Subcutaneous abdominal adipose tissue (tissue), 5 donors: ENCODE data around the gene SOD2.
"Not testable (repeated sequence)": the region's sequence is repeated elsewhere in the genome, so short reads cannot be mapped to it uniquely, and the experiment has no call there.

ENCODE experiments used
- H3K27ac ChIP-seq: one replicate; pipeline ENCODE4 v1.7.0; 2013; ENCODE audit warnings: low read depth, mild to moderate bottlenecking, inconsistent platforms, low read length, moderate library complexity
- H3K27me3 ChIP-seq, 5 donors: one replicate each; pipeline ENCODE4 v1.7.0; 2013; ENCODE audit warnings: low read length in 5 of 5, inconsistent platforms in 1 of 5; ENCODE audit not compliant: control insufficient read depth in 5 of 5, insufficient read depth in 4 of 5
- H3K36me3 ChIP-seq, 5 donors: one replicate each; pipeline ENCODE4 v1.7.0; 2013; ENCODE audit warnings: low read length in 5 of 5; ENCODE audit not compliant: control insufficient read depth in 5 of 5, insufficient read depth in 5 of 5
- H3K4me1 ChIP-seq, 5 donors: one replicate each; pipeline ENCODE4 v1.7.0; 2013; ENCODE audit warnings: low read length in 5 of 5, mild to moderate bottlenecking in 3 of 5, moderate library complexity in 1 of 5; ENCODE audit not compliant: control insufficient read depth in 5 of 5, insufficient read depth in 5 of 5
- H3K4me3 ChIP-seq, 5 donors: one replicate each; pipeline ENCODE4 v1.7.0; 2013; ENCODE audit warnings: low read length in 5 of 5, low read depth in 1 of 5
- H3K9ac ChIP-seq, 5 donors: one replicate each; pipeline ENCODE4 v1.7.0; 2013; ENCODE audit warnings: low read length in 5 of 5, mild to moderate bottlenecking in 4 of 5, moderate library complexity in 3 of 5
- H3K9me3 ChIP-seq, 5 donors: one replicate each; pipeline ENCODE4 v1.7.0; 2013; ENCODE audit warnings: low read length in 5 of 5; ENCODE audit not compliant: control insufficient read depth in 5 of 5
- donor health status: healthy.
- donor health status: healthy.
- donor health status: healthy.
- donor health status: healthy.
- donor health status: healthy.

SOD2 gene

DNA sequence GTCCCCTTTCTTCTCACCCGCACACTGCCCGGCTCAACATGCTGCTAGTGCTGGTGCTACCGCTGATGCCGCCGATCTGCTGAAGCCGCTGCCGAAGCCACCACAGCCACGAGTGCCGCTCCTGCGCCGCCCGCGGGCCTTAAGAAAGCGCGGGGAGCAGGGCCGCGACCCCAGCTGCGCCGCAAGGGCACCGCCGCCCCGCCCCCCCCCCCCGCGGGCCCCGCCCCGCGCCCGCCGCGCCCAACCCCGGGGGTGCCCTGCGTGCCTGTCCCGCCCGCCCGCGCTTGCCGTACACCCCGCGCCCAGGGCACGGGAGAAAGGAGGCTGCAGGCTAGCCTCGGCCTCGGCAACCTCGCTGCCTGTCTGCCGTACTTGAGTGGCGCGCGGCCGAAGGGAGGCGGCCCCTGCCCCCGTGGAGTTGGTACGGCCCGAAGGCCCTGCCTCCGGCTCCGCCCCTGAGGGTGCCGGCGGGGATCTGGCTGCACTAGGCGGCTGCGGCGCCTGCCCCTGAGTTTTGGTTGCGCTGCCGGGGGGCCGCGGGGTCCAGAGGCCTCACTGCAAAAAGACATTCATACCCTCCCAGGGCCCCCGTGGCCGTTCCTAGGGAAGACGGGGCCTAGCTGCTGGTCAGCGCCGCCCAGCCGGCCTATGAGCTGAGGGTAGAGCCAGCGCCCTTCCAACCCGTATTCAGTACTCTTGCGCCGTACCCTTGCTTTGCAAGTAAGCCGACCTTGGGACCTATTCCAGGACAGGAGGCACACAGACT, at the start of gene SOD2:
SOD2 (minus strand) TSS at position 114 of the 766 bp plus-strand sequence; CDS start at position 40, 74 bp downstream.
- H3K27me3 ChIP-seq, result no peaks in the 10 kb centered on the region
- peaks cover 3 to 41% (median 37%) of the 10 kb centered on the region in 5 donors for H3K4me1 ChIP-seq
- H3K36me3 ChIP-seq, result peaks cover 3 to 30% (median 15%) of the 10 kb centered on the region in 5 donors
- peak within 1 kb of the TSS; percentile 96 to 100 (median 100) for H3K9ac ChIP-seq
- no peaks in the 10 kb centered on the region for H3K9me3 ChIP-seq
- H3K4me3 ChIP-seq, result peak within 1 kb of the TSS; percentile 93 to 100 (median 99)
- H3K27ac ChIP-seq, result peak within 1 kb of the TSS; percentile 99

DNA sequence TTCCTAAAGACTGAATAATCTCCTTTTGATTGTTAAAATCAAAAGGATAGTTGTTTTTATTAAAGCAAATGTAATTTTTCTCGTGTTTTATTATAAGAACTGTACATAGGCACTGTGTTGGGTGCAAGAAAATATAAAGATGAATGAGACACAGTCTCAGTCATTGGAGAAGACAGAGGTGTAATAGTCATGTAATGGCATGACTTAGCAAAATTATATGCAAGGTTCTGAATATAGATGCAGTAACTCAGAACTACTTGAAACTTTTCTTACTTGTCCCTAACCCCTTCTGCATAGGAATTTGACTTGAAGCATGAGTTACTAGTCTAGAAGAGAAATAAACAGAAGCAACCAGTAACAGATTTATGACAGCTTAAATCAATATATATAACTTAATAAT, 49.1 kb upstream of the SOD2 start:
- peaks cover 57 to 87% (median 63%) of the 10 kb centered on the region in 5 donors for H3K36me3 ChIP-seq
- no peak overlapping the region for H3K27ac ChIP-seq
- H3K27me3 ChIP-seq, result no peaks in the 10 kb centered on the region
- H3K9ac ChIP-seq, result no peak overlapping the region
- no peaks in the 10 kb centered on the region for H3K4me1 ChIP-seq
- no peaks in the 10 kb centered on the region for H3K9me3 ChIP-seq
- H3K4me3 ChIP-seq, result no peak overlapping the region

DNA sequence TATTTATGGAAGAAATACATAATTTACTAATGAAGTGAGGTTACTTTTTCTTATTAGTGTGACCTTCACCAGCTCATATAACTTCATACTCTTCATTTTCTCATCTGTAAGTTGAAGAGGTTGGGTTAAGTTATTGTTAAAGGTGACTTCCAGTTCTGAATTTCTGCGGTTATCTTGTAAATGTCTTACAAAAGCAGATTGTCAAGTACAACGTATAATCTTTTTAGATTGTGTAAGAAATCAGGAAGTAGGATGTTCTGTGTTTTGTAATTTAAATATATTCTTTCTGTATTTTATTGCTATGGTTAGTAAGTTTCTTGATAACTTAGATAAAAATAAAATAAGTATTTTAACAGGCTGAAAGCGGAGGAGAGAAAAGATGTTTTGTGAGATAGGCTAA, 46.3 kb upstream of the SOD2 start:
- peaks cover 30 to 61% (median 38%) of the 10 kb centered on the region in 5 donors for H3K36me3 ChIP-seq
- H3K4me1 ChIP-seq, result peaks cover 0 to 12% (median 3%) of the 10 kb centered on the region in 5 donors

DNA sequence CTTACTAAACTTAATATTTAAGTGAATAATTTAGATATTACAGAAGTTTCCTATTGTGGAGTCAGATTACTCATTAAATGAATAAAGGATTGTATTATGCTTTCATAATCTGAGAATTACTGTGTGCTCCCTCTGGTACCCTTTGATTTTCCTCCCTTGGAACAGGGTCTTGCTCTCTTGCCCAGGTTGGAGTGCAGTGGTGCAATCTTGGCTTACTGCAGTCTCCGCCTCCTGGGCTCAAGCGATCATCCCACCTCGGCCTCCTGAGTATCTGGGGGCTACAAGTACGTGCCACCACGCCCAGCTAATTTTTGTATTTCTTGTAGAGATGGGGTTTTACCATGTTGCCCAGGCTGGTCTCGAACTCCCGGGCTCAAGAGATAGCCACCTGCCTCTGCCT, 43.9 kb upstream of the SOD2 start:
- peaks cover 0 to 12% (median 7%) of the 10 kb centered on the region in 5 donors for H3K4me1 ChIP-seq
- H3K9ac ChIP-seq, result no peak overlapping the region
- H3K4me3 ChIP-seq, result no peak overlapping the region
- no peak overlapping the region for H3K27ac ChIP-seq
- H3K36me3 ChIP-seq, result peaks cover 11 to 37% (median 16%) of the 10 kb centered on the region in 5 donors
- no peaks in the 10 kb centered on the region for H3K9me3 ChIP-seq
- H3K27me3 ChIP-seq, result no peaks in the 10 kb centered on the region

More for the DNA sequence above, 46.3 kb upstream of the SOD2 start:
- H3K9ac ChIP-seq, result no peak overlapping the region
- no peak overlapping the region for H3K4me3 ChIP-seq
- no peak overlapping the region for H3K27ac ChIP-seq
- H3K9me3 ChIP-seq, result no peaks in the 10 kb centered on the region
- H3K27me3 ChIP-seq, result no peaks in the 10 kb centered on the region

DNA sequence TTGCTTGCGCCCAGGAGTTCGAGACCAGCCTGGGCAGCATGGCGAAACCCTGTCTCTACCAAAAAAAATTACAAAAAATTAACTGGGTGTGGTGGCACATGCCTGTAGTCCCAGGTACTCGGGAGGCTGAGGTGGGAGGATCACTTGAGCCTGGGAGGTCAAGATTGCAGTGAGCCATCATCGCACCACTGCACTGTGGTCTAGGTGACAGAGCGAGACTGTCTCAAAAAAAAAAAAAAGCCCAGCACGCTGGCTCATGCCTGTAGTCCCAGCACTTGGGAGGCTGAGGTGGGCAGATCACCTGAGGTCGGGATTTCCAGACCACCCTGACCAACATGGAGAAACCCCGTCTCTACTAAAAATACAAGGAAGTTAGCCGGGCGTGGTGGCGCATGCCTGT, 40.4 kb upstream of the SOD2 start:
- not testable (repeated sequence) for H3K9me3 ChIP-seq, H3K9ac ChIP-seq, H3K27me3 ChIP-seq, H3K27ac ChIP-seq, H3K4me3 ChIP-seq
- Histone ChIP-seq H3K36me3 (peaks cover 0 to 12% (median 3%) of the 10 kb centered on the region in 5 donors), H3K4me1 (peaks cover 0 to 41% (median 32%) of the 10 kb centered on the region in 5 donors)

DNA sequence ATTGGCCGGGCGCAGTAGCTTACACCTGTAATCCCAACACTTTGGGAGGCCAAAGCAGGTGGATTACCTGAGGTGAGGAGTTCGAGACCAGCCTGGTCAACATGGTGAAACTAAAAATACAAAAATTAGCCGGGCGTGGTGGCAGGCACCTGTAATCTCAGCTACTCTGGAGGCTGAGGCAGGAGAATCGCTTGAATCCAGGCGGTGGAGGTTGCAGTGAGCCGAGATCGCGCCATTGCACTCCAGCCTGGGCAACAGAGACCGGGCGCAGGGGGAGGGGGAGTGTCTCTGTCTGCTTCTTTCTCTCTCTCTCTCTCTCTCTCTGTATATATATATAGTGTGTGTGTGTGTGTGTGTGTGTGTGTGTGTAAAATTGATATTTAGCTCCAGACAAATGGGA, 39.5 kb upstream of the SOD2 start:
- not testable (repeated sequence) for H3K36me3 ChIP-seq, H3K4me3 ChIP-seq, H3K27me3 ChIP-seq, H3K27ac ChIP-seq, H3K9ac ChIP-seq, H3K9me3 ChIP-seq
- H3K4me1 ChIP-seq, result peaks cover 0 to 43% (median 35%) of the 10 kb centered on the region in 5 donors

DNA sequence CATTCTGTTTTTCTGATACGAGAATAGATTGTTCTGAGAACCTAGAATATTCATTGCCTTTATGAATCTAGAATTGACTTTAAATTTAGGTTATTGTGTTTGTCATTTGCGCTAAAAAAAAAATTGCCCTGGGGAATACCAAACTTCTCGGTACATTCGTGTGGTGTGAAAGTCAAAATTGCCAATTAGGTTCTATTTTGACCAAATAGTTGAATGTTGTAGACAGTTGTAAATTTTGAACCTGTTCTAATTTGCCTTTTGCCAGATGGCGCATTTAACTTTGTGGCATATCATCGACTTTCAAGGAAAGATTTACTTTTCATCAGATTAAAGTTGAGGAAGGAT, 37.3 kb upstream of the SOD2 start:
- Histone ChIP-seq H3K4me1 (peaks cover 0 to 51% (median 41%) of the 10 kb centered on the region in 5 donors), H3K4me3 (peak overlapping the region in 2 of 5 donors; percentile 7 to 92), H3K9ac (no peak overlapping the region), H3K27me3 (no peaks in the 10 kb centered on the region), H3K36me3 (no peaks in the 10 kb centered on the region), H3K9me3 (no peaks in the 10 kb centered on the region), H3K27ac (peak overlapping the region; percentile 51)

DNA sequence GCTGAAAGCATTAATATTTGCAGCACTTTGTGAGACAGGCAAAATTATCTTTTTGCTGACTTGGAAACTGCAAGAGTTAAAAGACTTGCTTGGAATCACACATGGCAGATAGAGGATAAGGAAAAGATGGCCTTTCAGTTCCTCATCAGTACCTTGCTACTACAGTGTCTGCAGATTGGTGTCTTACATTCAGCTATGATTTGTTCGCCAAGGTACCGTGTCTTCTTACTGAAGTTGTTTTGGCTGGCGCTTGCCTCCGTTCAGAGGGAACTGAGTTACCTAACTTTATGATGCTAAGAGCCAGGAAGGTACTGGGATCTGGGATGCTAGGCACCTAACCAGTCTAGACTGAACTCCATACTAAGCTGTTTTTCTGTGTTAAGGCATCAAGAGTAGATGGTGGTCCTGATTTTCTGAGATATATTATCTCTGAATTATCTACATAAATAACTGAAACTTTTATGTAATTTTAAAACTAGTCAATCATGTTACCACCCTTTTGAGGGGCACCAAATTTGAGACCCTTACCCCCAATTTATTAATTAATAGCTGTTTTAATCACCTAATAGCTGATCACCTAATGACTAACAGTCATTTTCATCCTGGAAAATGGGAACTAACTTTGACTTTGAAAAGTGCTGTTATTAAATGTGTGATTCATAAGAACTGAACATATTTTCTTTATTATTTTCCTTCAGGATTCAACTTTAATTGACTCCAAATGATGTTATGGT, 36.7 kb upstream of the SOD2 start:
- Histone ChIP-seq H3K27ac (peak overlapping the region; percentile 95), H3K4me3 (peak overlapping the region; percentile 57 to 95 (median 90)), H3K27me3 (no peaks in the 10 kb centered on the region), H3K9ac (peak overlapping the region in 4 of 5 donors; percentile 1 to 98 (median 76)), H3K36me3 (no peaks in the 10 kb centered on the region), H3K9me3 (no peaks in the 10 kb centered on the region), H3K4me1 (peaks cover 0 to 47% (median 37%) of the 10 kb centered on the region in 5 donors)

DNA sequence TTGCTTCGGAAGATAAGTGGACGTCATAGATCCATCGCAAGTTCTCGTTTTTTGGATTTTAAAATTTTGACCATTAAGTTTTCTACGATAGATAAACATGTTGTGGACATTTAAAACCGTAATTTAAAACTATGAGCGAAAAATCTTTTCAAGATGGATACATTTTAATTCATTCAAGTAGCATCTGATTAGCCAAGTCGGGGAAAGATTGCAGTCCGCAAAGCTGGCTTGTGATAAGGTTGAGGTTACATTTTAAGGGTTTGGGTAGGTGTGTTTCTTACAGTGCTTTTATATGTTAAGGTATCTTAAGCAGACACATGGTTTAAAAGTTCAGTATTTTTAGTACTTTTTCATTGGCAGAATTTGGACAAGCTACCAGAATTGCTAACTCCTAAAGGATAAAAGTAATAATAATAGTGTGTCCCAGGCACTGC, 35.5 kb upstream of the SOD2 start:
- peak overlapping the region; percentile 95 for H3K27ac ChIP-seq
- peak overlapping the region; percentile 92 to 99 (median 98) for H3K9ac ChIP-seq
- no peaks in the 10 kb centered on the region for H3K27me3 ChIP-seq
- no peaks in the 10 kb centered on the region for H3K9me3 ChIP-seq
- peaks cover 0 to 47% (median 37%) of the 10 kb centered on the region in 5 donors for H3K4me1 ChIP-seq
- H3K4me3 ChIP-seq, result peak overlapping the region; percentile 79 to 95 (median 91)
- H3K36me3 ChIP-seq, result no peaks in the 10 kb centered on the region
